GM23338 (cell line): ENCODE results near the gene ADAM10. TPM values are rescaled to one million over a fixed set of nuclear protein-coding genes. Genes with fewer than 3 reads are reported as not detected.

Experiments used
- ATAC-seq: fragments of 200-7000 bp; cut with Tn5 transposase; 3 replicates; pipeline ENCODE4 v1.9.1; 2020
- DNase-seq: peaks from one replicate; pipeline ENCODE4 v3.0.0-alpha.2; 2015; ENCODE audit warnings: low spot score
- H2AFZ ChIP-seq: fragments of 200-600 bp; sonication (generic); 2 replicates; pipeline ENCODE4 v1.8.0; 2016; ENCODE audit warnings: antibody characterized with exemption, mild to moderate bottlenecking, moderate library complexity
- H3F3A ChIP-seq: fragments of 200-600 bp; sonication (generic); replicated peaks from 2 replicates; pipeline ENCODE4 v1.8.0; 2017; ENCODE audit warnings: antibody characterized with exemption, mixed run types, low read depth
- H3K27ac ChIP-seq: fragments of 200-600 bp; sonication (generic); 2 replicates; pipeline ENCODE4 v1.6.1; 2016; ENCODE audit warnings: low read depth
- H3K27me3 ChIP-seq: fragments of 200-600 bp; sonication (generic); 2 replicates; pipeline ENCODE4 v1.8.0; 2016; ENCODE audit warnings: mild to moderate bottlenecking, mixed run types, moderate library complexity; ENCODE audit not compliant: insufficient read depth
- H3K36me3 ChIP-seq: fragments of 200-600 bp; sonication (generic); 2 replicates; pipeline ENCODE4 v1.8.0; 2016; ENCODE audit warnings: mild to moderate bottlenecking; ENCODE audit not compliant: insufficient read depth
- H3K4me1 ChIP-seq: fragments of 200-600 bp; sonication (generic); 2 replicates; pipeline ENCODE4 v1.8.0; 2016; ENCODE audit warnings: mild to moderate bottlenecking, moderate library complexity; ENCODE audit not compliant: insufficient read depth
- H3K4me2 ChIP-seq: fragments of 200-600 bp; sonication (generic); 2 replicates; pipeline ENCODE4 v1.7.1; 2017; ENCODE audit warnings: mixed run types
- H3K4me3 ChIP-seq: fragments of 200-600 bp; sonication (generic); 2 replicates; pipeline ENCODE4 v1.6.1; 2016; ENCODE audit warnings: mixed run types
- H3K79me2 ChIP-seq: fragments of 200-600 bp; sonication (generic); replicated peaks from 2 replicates; pipeline ENCODE4 v1.8.0; 2017; ENCODE audit warnings: mild to moderate bottlenecking; ENCODE audit not compliant: insufficient read depth
- H3K9me2 ChIP-seq: fragments of 200-600 bp; sonication (generic); 2 replicates; pipeline ENCODE4 v1.8.0; 2017; ENCODE audit not compliant: insufficient read depth
- H4K20me1 ChIP-seq: fragments of 200-600 bp; sonication (generic); replicated peaks from 2 replicates; pipeline ENCODE4 v1.8.0; 2017; ENCODE audit warnings: mild to moderate bottlenecking; ENCODE audit not compliant: insufficient read depth
- H3K27ac Mint-ChIP-seq: 2 replicates; pipeline ENCODE4 v1.8.0; 2020; ENCODE audit warnings: inconsistent platforms, mild to moderate bottlenecking, moderate library complexity, mixed read lengths
- H3K27me3 Mint-ChIP-seq: 3 replicates; pipeline ENCODE4 v1.8.0; 2022; ENCODE audit warnings: low read depth, mild to moderate bottlenecking, moderate library complexity, mixed read lengths, inconsistent platforms; ENCODE audit not compliant: insufficient read depth, poor library complexity
- H3K36me3 Mint-ChIP-seq: 3 replicates; pipeline ENCODE4 v1.8.0; 2021; ENCODE audit warnings: low read depth, mild to moderate bottlenecking, inconsistent platforms, moderate library complexity, mixed read lengths
- H3K4me1 Mint-ChIP-seq: 3 replicates; pipeline ENCODE4 v1.8.0; 2020; ENCODE audit warnings: mild to moderate bottlenecking, inconsistent platforms, mixed read lengths
- H3K4me3 Mint-ChIP-seq: 3 replicates; pipeline ENCODE4 v1.8.0; 2021; ENCODE audit warnings: moderate library complexity, mild to moderate bottlenecking, inconsistent platforms, mixed read lengths
- H3K9me3 Mint-ChIP-seq: 3 replicates; pipeline ENCODE4 v1.8.0; 2020; ENCODE audit warnings: moderate library complexity, mild to moderate bottlenecking, inconsistent platforms, mixed read lengths
- CREB1 ChIP-seq: fragments of 250-450 bp; sonication (Bioruptor Pico); IDR thresholded peaks from 2 replicates; pipeline ENCODE4 v1.5.0; 2020; ENCODE audit warnings: low read depth, mild to moderate bottlenecking, moderate library complexity
- CTCF ChIP-seq, 2 experiments: fragments of 200-600 bp in 1 of 2; sonication (generic) in 1 of 2; conservative IDR thresholded peaks; 2 replicates each; pipeline versions ENCODE4 v1.5.1 to v1.6.1; 2016 to 2017; ENCODE audit warnings: antibody characterized with exemption in 2 of 2, low read depth in 2 of 2, mild to moderate bottlenecking in 2 of 2, moderate library complexity in 1 of 2
- EZH2 ChIP-seq: fragments of 200-600 bp; sonication (generic); IDR thresholded peaks from one replicate; pipeline ENCODE4 v1.8.0; 2017; ENCODE audit warnings: antibody characterized with exemption, mild to moderate bottlenecking, low read depth; ENCODE audit not compliant: unreplicated experiment
- EZH2phosphoT487 ChIP-seq: fragments of 200-600 bp; sonication (generic); IDR thresholded peaks from one replicate; pipeline ENCODE4 v1.8.1; 2018; ENCODE audit warnings: antibody characterized with exemption; ENCODE audit not compliant: unreplicated experiment
- JUNB ChIP-seq: IDR thresholded peaks from one replicate; pipeline ENCODE4 v1.6.1; 2016; ENCODE audit warnings: antibody characterized with exemption; ENCODE audit not compliant: unreplicated experiment
- NANOG ChIP-seq: IDR thresholded peaks from 2 replicates; pipeline ENCODE4 v1.6.1; 2016; ENCODE audit warnings: antibody characterized with exemption, borderline replicate concordance
- POLR2AphosphoS5 ChIP-seq: IDR thresholded peaks from 2 replicates; pipeline ENCODE4 v1.6.1; 2016; ENCODE audit warnings: antibody characterized with exemption, low read depth
- STAT1 ChIP-seq: IDR thresholded peaks from one replicate; pipeline ENCODE4 v1.6.1; 2016; ENCODE audit warnings: antibody characterized with exemption; ENCODE audit not compliant: unreplicated experiment
- ZNF114 ChIP-seq: fragments of 250-450 bp; sonication (Bioruptor Pico); IDR thresholded peaks from 2 replicates; pipeline ENCODE4 v1.5.0; 2020; ENCODE audit warnings: mild to moderate bottlenecking, moderate library complexity
- ZNF331 ChIP-seq: fragments of 250-450 bp; sonication (Bioruptor Pico); IDR thresholded peaks from 2 replicates; pipeline ENCODE4 v1.5.0; 2020; ENCODE audit warnings: low read depth, mild to moderate bottlenecking, moderate library complexity
- ZNF462 ChIP-seq: fragments of 250-450 bp; sonication (Bioruptor Pico); IDR thresholded peaks from 2 replicates; pipeline ENCODE4 v1.5.0; 2020; ENCODE audit warnings: mild to moderate bottlenecking, moderate library complexity
- polyA plus RNA-seq: library from polyadenylated mRNA; unstranded; fragments of >200 nt; fragmentation: Nextera tagmentation; extraction: Ambion mirVana; gene quantifications from 2 replicates; pipeline ENCODE4 v1.2.1, GENCODE V29; 2016
- total RNA-seq: library from RNA; depleted of rRNA; stranded (reverse); fragments of >200 nt; shearing (Covaris generic); gene quantifications from 2 replicates; pipeline ENCODE4 v1.2.3, GENCODE V29; 2014
- TF ChIP-seq, protein P1 (sequence below): IDR thresholded peaks from one replicate; pipeline ENCODE4 v1.6.1; 2018; ENCODE audit warnings: antibody characterized with exemption; ENCODE audit not compliant: unreplicated experiment
- TF ChIP-seq, protein P2 (sequence below): IDR thresholded peaks from 2 replicates; pipeline ENCODE4 v1.6.1; 2016; ENCODE audit warnings: antibody characterized with exemption

Gene ADAM10
- total and polyA plus RNA-seq, 2 experiments from 2014 or later = 25.0 to 114 TPM

GRCh38 chr15:58553365-58553918, 196.1 kb downstream of the ADAM10 start:
- H3K27me3 Mint-ChIP-seq = peaks cover 12% of the 10 kb centered on the region
- Histone ChIP-seq H3F3A (no peaks in the 10 kb centered on the region), H3K4me3 (no peak overlapping the region), H3K36me3 (no peaks in the 10 kb centered on the region), H2AFZ (0 out of 2 replicates have a peak overlapping the region, but pooled peaks have one; percentile 56), H3K4me2 (no peak overlapping the region), H4K20me1 (no peaks in the 10 kb centered on the region), H3K4me1 (peaks cover 13% of the 10 kb centered on the region), H3K27ac (no peak overlapping the region), H3K27me3 (no peaks in the 10 kb centered on the region), H3K9me2 (no peaks in the 10 kb centered on the region), H3K79me2 (no peaks in the 10 kb centered on the region)
- no peak for TF ChIP-seq NANOG
- no peak for TF ChIP-seq ZNF114 (CRISPR knock-in tag)
- TF ChIP-seq, protein P1, sequence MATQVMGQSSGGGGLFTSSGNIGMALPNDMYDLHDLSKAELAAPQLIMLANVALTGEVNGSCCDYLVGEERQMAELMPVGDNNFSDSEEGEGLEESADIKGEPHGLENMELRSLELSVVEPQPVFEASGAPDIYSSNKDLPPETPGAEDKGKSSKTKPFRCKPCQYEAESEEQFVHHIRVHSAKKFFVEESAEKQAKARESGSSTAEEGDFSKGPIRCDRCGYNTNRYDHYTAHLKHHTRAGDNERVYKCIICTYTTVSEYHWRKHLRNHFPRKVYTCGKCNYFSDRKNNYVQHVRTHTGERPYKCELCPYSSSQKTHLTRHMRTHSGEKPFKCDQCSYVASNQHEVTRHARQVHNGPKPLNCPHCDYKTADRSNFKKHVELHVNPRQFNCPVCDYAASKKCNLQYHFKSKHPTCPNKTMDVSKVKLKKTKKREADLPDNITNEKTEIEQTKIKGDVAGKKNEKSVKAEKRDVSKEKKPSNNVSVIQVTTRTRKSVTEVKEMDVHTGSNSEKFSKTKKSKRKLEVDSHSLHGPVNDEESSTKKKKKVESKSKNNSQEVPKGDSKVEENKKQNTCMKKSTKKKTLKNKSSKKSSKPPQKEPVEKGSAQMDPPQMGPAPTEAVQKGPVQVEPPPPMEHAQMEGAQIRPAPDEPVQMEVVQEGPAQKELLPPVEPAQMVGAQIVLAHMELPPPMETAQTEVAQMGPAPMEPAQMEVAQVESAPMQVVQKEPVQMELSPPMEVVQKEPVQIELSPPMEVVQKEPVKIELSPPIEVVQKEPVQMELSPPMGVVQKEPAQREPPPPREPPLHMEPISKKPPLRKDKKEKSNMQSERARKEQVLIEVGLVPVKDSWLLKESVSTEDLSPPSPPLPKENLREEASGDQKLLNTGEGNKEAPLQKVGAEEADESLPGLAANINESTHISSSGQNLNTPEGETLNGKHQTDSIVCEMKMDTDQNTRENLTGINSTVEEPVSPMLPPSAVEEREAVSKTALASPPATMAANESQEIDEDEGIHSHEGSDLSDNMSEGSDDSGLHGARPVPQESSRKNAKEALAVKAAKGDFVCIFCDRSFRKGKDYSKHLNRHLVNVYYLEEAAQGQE = no peak
- TF ChIP-seq CREB1 (CRISPR knock-in tag) = no peak
- no peak for TF ChIP-seq EZH2
- TF ChIP-seq POLR2AphosphoS5 = no peak
- TF ChIP-seq, protein P2, sequence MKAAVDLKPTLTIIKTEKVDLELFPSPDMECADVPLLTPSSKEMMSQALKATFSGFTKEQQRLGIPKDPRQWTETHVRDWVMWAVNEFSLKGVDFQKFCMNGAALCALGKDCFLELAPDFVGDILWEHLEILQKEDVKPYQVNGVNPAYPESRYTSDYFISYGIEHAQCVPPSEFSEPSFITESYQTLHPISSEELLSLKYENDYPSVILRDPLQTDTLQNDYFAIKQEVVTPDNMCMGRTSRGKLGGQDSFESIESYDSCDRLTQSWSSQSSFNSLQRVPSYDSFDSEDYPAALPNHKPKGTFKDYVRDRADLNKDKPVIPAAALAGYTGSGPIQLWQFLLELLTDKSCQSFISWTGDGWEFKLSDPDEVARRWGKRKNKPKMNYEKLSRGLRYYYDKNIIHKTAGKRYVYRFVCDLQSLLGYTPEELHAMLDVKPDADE = no peak
- TF ChIP-seq EZH2phosphoT487 = no peak
- no peak for TF ChIP-seq CTCF (conservative IDR thresholded peaks at IDR 0.05; ENCODE audit: low read depth in 2 of 2)
- no peak for TF ChIP-seq ZNF331
- no peak for TF ChIP-seq STAT1
- no peak for TF ChIP-seq JUNB
- no peak for TF ChIP-seq ZNF462
- no peaks in the 10 kb centered on the region for H3K36me3 Mint-ChIP-seq
- H3K4me1 Mint-ChIP-seq = peaks cover 33% of the 10 kb centered on the region
- no peak overlapping the region for H3K27ac Mint-ChIP-seq
- no peaks in the 10 kb centered on the region; the same call in 2 of the 3 replicates for H3K9me3 Mint-ChIP-seq
- no peak overlapping the region for H3K4me3 Mint-ChIP-seq
- no peak for DNase-seq
- ATAC-seq = no peak
